ENCODE measurements around the gene STPG2.

STPG2 gene

GRCh38 chr4:97590266-97590665, 553.0 kb downstream of the STPG2 start:
- TF ChIP-seq CTCF (IDR thresholded peaks at IDR 0.05; ENCODE audit: insufficient read depth, low read length, poor library complexity, severe bottlenecking): no peak
- no peak overlapping the region for H3K4me3 ChIP-seq (replicated peaks; ENCODE audit: low read depth, low read length)
- no peak for DNase-seq (ENCODE audit: extremely low read depth, insufficient read length)
- H3K36me3 ChIP-seq (ENCODE audit: control insufficient read depth, insufficient read depth, low read length): no peaks in the 10 kb centered on the region
- no peaks in the 10 kb centered on the region for H3K27me3 ChIP-seq (replicated peaks; ENCODE audit: control insufficient read depth, insufficient read depth, low read length)

- no peak for TF ChIP-seq CTCF (IDR thresholded peaks at IDR 0.05; ENCODE audit: insufficient read depth, low read length, poor library complexity, severe bottlenecking)
- Histone ChIP-seq H3K4me3 (replicated peaks; ENCODE audit: low read depth, low read length) (no peak overlapping the region), H3K36me3 (ENCODE audit: control insufficient read depth, insufficient read depth, low read length) (no peaks in the 10 kb centered on the region), H3K27me3 (replicated peaks; ENCODE audit: control insufficient read depth, insufficient read depth, low read length) (no peaks in the 10 kb centered on the region)
- DNase-seq (ENCODE audit: extremely low read depth, insufficient read length): no peak
These were observed 553.6 kb downstream of the STPG2 start for GRCh38 chr4:97589481-97590196.

- no peak for DNase-seq (ENCODE audit: extremely low read depth, insufficient read length)
- H3K4me3 ChIP-seq (replicated peaks; ENCODE audit: low read depth, low read length): no peak overlapping the region
- TF ChIP-seq CTCF (IDR thresholded peaks at IDR 0.05; ENCODE audit: insufficient read depth, low read length, poor library complexity, severe bottlenecking): no peak
- no peaks in the 10 kb centered on the region for H3K27me3 ChIP-seq (replicated peaks; ENCODE audit: control insufficient read depth, insufficient read depth, low read length)
- H3K36me3 ChIP-seq (ENCODE audit: control insufficient read depth, insufficient read depth, low read length): no peaks in the 10 kb centered on the region
These were observed 555.4 kb downstream of the STPG2 start for GRCh38 chr4:97587912-97588311.

- Histone ChIP-seq H3K4me3 (replicated peaks; ENCODE audit: low read depth, low read length) (no peak overlapping the region), H3K36me3 (ENCODE audit: control insufficient read depth, insufficient read depth, low read length) (no peaks in the 10 kb centered on the region), H3K27me3 (replicated peaks; ENCODE audit: control insufficient read depth, insufficient read depth, low read length) (no peaks in the 10 kb centered on the region)
- TF ChIP-seq CTCF (IDR thresholded peaks at IDR 0.05; ENCODE audit: insufficient read depth, low read length, poor library complexity, severe bottlenecking): no peak
- DNase-seq (ENCODE audit: extremely low read depth, insufficient read length): no peak
These were observed 558.0 kb downstream of the STPG2 start for GRCh38 chr4:97585274-97585673.

- no peak for TF ChIP-seq CTCF (IDR thresholded peaks at IDR 0.05; ENCODE audit: insufficient read depth, low read length, poor library complexity, severe bottlenecking)
- Histone ChIP-seq H3K36me3 (ENCODE audit: control insufficient read depth, insufficient read depth, low read length) (no peaks in the 10 kb centered on the region), H3K4me3 (replicated peaks; ENCODE audit: low read depth, low read length) (no peak overlapping the region), H3K27me3 (replicated peaks; ENCODE audit: control insufficient read depth, insufficient read depth, low read length) (no peaks in the 10 kb centered on the region)
- DNase-seq (ENCODE audit: extremely low read depth, insufficient read length): no peak
These were observed 560.4 kb downstream of the STPG2 start for GRCh38 chr4:97582890-97583289.

- TF ChIP-seq CTCF (IDR thresholded peaks at IDR 0.05; ENCODE audit: insufficient read depth, low read length, poor library complexity, severe bottlenecking): no peak
- DNase-seq (ENCODE audit: extremely low read depth, insufficient read length): no peak
- H3K27me3 ChIP-seq (replicated peaks; ENCODE audit: control insufficient read depth, insufficient read depth, low read length): no peaks in the 10 kb centered on the region
These were observed 566.3 kb downstream of the STPG2 start for GRCh38 chr4:97577004-97577403.

More at GRCh38 chr4:97577004-97577403, 566.3 kb downstream of the STPG2 start:
- Histone ChIP-seq H3K4me3 (replicated peaks; ENCODE audit: low read depth, low read length) (no peak overlapping the region), H3K36me3 (ENCODE audit: control insufficient read depth, insufficient read depth, low read length) (no peaks in the 10 kb centered on the region)

Data from GM06990 (cell line).